Activated T-cell treated with anti-CD3 and anti-CD28 coated beads for 48 hours (primary cell): ENCODE data around the gene ZNF300.
"Not testable (repeated sequence)": the region's sequence is repeated elsewhere in the genome, so short reads cannot be mapped to it uniquely, and the experiment has no call there.

ENCODE experiments used
- DNase-seq: peaks from one replicate; pipeline ENCODE4 v3.0.0-alpha.2; 2020; ENCODE audit warnings: low read depth

The ZNF300 gene

GRCh38 chr5:150845185-150845859, 59.5 kb downstream of the ZNF300 start:
- DNase-seq: not testable (repeated sequence)
